Lower lobe of right lung (tissue), 2 donors: ENCODE data around the gene PDYN. TPM values are rescaled to one million over a fixed set of nuclear protein-coding genes. Genes with fewer than 3 reads are reported as not detected.

Source experiments
- ATAC-seq, 2 donors: fragments of 200-7000 bp; cut with Tn5 transposase; one replicate each; pipeline ENCODE4 v1.9.1; 2020 to 2022; ENCODE audit warnings: mild to moderate bottlenecking in 2 of 2, moderate library complexity in 2 of 2
- DNase-seq: peaks from one replicate; pipeline ENCODE4 v3.0.0-alpha.2; 2020
- H3K27ac ChIP-seq: fragments of 200-600 bp; one replicate; pipeline ENCODE4 v1.8.0; 2022
- H3K27me3 ChIP-seq: fragments of 200-600 bp; one replicate; pipeline ENCODE4 v1.8.0; 2022; ENCODE audit warnings: low read depth
- H3K36me3 ChIP-seq: fragments of 200-600 bp; one replicate; pipeline ENCODE4 v1.8.0; 2022; ENCODE audit warnings: mild to moderate bottlenecking
- H3K4me1 ChIP-seq: fragments of 200-600 bp; one replicate; pipeline ENCODE4 v1.8.0; 2022
- H3K4me3 ChIP-seq: fragments of 200-600 bp; one replicate; pipeline ENCODE4 v1.8.0; 2022; ENCODE audit warnings: mild to moderate bottlenecking
- H3K9me3 ChIP-seq: fragments of 200-600 bp; one replicate; pipeline ENCODE4 v1.8.0; 2022
- CTCF ChIP-seq: fragments of 200-600 bp; IDR thresholded peaks from one replicate; pipeline ENCODE4 v1.8.0; 2022; ENCODE audit warnings: antibody characterized with exemption, mild to moderate bottlenecking
- intact Hi-C: fragments of 100-400 bp; cut with DNase I; formaldehyde crosslinking; loops from one replicate; pipeline ENCODE4 v1.11.0; 2022
- total RNA-seq: library from RNA; stranded (reverse); fragmentation: NEBNext Ultra II Directional; extraction: Animal tissue kit (Norgen Biotek cat#: 25700); gene quantifications from one replicate; pipeline ENCODE4 v1.2.1, GENCODE V29; 2021
- donor health status: DM: no; HTN: yes; CAD: no; lungs with severe emphysema.

The PDYN gene
- total RNA-seq, 1 donor from 2014 or later = not detected

DNA sequence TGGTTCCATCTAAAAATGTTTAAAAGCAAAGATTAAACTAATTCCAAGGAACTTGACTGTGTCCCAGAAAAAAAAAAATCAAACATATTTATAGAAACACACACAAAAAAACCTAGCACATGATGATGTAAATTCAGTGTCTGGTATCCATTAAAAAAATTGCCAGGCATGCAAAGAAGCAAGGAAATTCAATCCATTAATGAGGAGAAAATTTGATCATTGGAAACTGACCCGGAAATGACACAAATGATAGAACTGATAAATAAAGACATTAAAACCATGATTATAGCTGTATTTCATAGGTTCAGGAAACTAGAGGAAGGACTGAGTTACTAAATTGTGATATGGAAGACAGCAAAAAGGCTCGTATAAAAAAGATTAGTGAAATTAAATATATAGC, 34.7 kb downstream of the PDYN start:
- H3K36me3 ChIP-seq = no peaks in the 10 kb centered on the region
- H3K4me1 ChIP-seq = peaks cover under 1% of the 10 kb centered on the region
- no peak overlapping the region for H3K27ac ChIP-seq
- intact Hi-C loops = no loop called here
- no peak for TF ChIP-seq CTCF
- no peak for DNase-seq
- H3K9me3 ChIP-seq = no peaks in the 10 kb centered on the region
- no peak overlapping the region for H3K4me3 ChIP-seq
- H3K27me3 ChIP-seq = peaks cover 10% of the 10 kb centered on the region
- no peak for ATAC-seq

- Histone ChIP-seq H3K27ac (no peak overlapping the region), H3K9me3 (no peaks in the 10 kb centered on the region), H3K27me3 (peaks cover 10% of the 10 kb centered on the region), H3K36me3 (no peaks in the 10 kb centered on the region), H3K4me3 (no peak overlapping the region), H3K4me1 (no peaks in the 10 kb centered on the region)
- intact Hi-C loops = no loop called here
- ATAC-seq (no peak), DNase-seq (no peak)
- no peak for TF ChIP-seq CTCF
Measured at GRCh38 chr20:1958426-1958825, 35.4 kb downstream of the PDYN start.

GRCh38 chr20:1955217-1955616, 38.6 kb downstream of the PDYN start:
- H3K4me3 ChIP-seq = no peak overlapping the region
- intact Hi-C loops = no loop called here
- no peak for DNase-seq
- no peaks in the 10 kb centered on the region for H3K36me3 ChIP-seq
- no peak for ATAC-seq
- no peaks in the 10 kb centered on the region for H3K9me3 ChIP-seq
- H3K27ac ChIP-seq = no peak overlapping the region
- peaks cover 10% of the 10 kb centered on the region for H3K27me3 ChIP-seq
- no peak for TF ChIP-seq CTCF
- H3K4me1 ChIP-seq = no peaks in the 10 kb centered on the region

- Histone ChIP-seq H3K9me3 (no peaks in the 10 kb centered on the region), H3K36me3 (no peaks in the 10 kb centered on the region), H3K27me3 (peaks cover 10% of the 10 kb centered on the region), H3K4me1 (peaks cover 4% of the 10 kb centered on the region), H3K27ac (no peak overlapping the region), H3K4me3 (no peak overlapping the region)
- intact Hi-C loops = no loop called here
- no peak for TF ChIP-seq CTCF
- ATAC-seq = no peak
- DNase-seq = no peak
Measured at GRCh38 chr20:1953621-1954020, 40.2 kb downstream of the PDYN start.

GRCh38 chr20:1952737-1953530, 40.9 kb downstream of the PDYN start:
- Histone ChIP-seq H3K36me3 (no peaks in the 10 kb centered on the region), H3K9me3 (no peaks in the 10 kb centered on the region), H3K4me1 (peaks cover 5% of the 10 kb centered on the region), H3K27me3 (peaks cover 6% of the 10 kb centered on the region), H3K27ac (no peak overlapping the region), H3K4me3 (no peak overlapping the region)
- DNase-seq = no peak
- intact Hi-C loops = no loop called here
- TF ChIP-seq CTCF = no peak
- ATAC-seq = no peak
